NOMO-1 (cell line): ENCODE results near the gene AGGF1.
"Not testable (repeated sequence)": the region's sequence is repeated elsewhere in the genome, so short reads cannot be mapped to it uniquely, and the experiment has no call there.

Source experiments
- DNase-seq, 2 experiments: peaks; one replicate each; lab custom pipeline; 2025; ENCODE audit not compliant: unreplicated experiment in 2 of 2; lab: John Stamatoyannopoulos, UW

The AGGF1 gene

GRCh38 chr5:77022511-77023417 is 7.4 kb upstream of the AGGF1 start:
- peak in 1 of 2 experiments; percentile 23 for DNase-seq

GRCh38 chr5:77024490-77024889 is 5.7 kb upstream of the AGGF1 start:
- DNase-seq = peak; percentile 18 to 42

- DNase-seq = no peak
Observed at GRCh38 chr5:77028631-77029375, 1.4 kb upstream of the AGGF1 start.

DNA sequence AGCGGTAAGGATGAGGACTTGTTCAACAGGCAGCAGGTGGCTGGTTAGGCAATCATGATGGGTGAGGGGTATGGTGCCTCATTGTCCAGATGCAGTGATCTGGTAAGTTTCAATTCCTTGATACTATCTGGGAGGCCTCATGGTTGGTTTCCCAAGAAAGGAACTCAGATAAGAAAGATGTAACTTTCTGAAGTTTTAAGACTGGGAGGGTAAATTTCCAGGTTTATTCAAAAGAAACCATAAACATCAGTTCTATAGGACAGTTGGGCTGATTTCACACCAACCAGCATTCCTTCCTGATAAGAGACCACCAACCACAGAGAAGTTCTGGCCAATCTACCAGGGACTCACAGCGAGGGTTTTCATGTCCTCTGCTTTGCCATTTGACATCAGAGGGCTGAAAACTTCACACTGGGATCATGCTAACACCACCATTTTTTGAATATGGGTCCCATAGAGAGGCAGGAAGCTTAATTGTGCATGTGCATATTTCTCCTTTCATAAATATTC is 773 bp upstream of the AGGF1 start:
- no peak for DNase-seq

GRCh38 chr5:77031891-77032290 is 1.7 kb downstream of the AGGF1 start:
- no peak for DNase-seq

GRCh38 chr5:77032635-77033034 is 2.4 kb downstream of the AGGF1 start:
- DNase-seq = no peak

DNA sequence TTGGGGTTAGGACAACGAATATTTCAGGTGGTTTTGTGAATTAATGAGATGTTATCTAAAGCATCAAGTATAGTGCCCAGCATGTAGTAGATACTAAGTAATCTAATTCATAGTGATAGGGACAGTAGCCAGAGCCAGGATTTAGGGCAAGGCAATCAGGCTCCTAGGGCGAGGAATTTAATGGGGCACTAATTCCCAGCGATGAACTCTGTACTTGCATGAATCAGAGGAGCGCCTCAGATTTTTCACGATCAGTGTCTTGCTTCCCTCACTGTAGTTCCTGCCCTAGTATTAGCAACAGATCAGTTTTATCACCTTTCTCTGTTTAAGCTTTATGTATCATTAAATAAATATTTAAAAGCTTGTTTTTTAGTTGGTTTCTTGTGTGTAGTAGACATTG is 3.1 kb downstream of the AGGF1 start:
- no peak for DNase-seq

DNA sequence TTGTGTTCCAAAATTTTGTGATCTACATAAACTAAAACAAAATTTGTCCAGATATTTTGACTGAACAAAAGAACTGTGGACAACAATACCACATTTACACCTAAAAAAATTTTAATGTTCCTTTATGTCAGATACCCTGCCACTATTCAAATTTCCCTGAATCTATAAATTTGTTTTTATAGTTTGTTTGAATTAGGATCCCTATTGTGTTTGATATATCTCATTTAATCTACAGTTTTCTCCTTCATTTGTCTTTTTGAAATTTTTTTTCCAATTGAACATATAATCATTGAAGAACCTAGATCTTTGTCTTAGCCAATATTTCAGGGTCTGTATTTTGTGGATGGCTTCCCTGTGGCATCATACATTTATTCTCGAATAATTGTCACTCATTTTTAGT is 5.7 kb downstream of the AGGF1 start:
- DNase-seq = no peak

DNA sequence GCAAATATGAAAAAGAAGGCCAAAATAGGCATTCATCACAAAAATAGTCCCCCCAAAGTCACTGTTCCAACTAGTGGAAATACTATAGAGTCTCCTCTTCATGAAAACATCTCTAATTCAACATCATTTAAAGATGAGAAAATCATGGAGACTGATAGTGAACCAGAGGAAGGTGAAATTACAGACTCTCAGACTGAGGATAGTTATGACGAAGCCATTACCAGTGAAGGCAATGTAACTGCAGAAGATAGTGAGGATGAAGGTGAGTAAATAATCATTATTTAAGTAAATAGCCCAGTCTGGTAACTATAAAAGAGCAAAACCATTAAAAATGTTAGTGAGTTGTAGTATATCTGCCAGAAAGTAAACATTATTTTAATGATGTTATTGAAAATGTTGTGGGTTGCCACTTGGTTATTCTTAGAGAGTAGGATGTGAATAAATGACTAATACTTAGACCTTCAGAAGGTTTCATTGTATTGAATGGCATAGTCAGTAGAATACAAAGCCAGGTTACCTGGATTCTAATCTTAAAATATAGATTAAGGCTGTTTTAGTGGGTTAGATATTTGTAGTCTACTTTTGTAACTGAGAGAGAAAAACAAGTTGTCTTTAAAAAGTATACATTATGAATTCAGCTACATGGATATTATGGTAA is 16.3 kb downstream of the AGGF1 start:
- DNase-seq = no peak

- DNase-seq = no peak
Observed at GRCh38 chr5:77064040-77064439, 33.8 kb downstream of the AGGF1 start.

DNA sequence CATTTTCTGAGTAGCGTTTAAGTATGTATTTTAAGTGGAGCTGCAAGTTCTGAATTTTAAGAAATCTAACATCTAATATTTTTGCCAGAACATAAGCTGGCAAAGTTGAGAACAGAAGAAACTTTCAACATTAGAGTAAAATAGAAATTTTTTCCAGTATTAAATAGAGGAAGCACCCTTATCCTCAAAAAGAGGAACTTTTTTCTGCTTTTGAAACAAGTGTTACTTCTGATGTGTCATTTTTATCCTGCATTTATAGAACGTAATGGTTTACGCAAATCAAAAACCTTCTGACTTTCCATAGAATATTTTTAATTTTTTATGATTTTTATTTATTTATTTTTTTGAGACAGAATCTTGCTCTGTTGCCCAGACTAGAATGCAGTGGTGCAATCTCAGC is 35.1 kb downstream of the AGGF1 start:
- peak; percentile 45 to 83 for DNase-seq

GRCh38 chr5:77066184-77066583 is 36.0 kb downstream of the AGGF1 start:
- peak; percentile 67 to 68 for DNase-seq

DNA sequence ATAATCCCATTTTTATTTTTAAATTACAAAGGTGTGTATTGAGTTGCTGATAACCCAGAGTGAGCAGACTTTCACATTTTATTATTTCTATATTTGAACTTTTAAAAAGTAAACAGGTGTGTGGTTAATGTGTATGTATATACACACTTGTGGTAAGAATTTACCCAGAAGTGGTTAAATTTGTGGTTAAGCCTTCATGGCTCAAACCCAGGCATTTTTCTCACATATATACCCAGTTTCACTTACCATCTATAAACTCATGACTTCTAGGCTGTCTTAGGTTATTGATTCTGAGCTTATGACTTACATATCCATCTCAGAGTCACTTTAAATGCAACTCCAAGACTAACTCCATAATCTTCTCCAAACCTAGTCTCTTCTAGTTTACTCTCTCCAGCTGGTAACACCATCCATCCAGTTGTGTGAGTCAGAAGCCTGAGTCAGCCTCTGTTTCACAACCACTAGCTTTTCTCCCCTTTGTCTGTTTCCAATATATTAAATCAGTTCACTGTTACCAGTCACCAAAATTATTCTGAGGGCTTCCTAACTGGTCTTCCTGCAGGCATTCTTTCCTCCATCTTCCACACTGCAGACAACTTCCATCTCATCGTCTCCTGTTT is 36.7 kb downstream of the AGGF1 start:
- DNase-seq = peak; percentile 11 to 60

DNA sequence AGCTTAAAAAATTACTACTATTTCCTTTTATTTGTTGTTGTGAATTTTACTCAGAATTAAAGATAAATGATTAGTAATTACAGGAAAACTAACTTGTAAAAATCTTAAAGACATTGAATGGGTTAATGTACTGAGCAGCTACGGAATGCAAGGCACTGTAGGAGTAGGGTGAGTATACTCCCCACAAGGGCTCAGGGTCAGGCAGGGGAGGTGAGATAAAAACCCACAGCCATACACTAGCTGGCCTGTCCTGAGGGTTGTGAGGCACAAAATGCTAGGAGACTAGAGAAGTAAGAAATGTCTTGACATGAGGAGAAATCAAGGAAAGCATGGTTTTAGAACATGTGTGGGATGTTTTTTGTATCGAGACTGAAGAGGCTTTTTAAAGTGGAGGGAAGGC is 43.5 kb downstream of the AGGF1 start:
- no peak for DNase-seq

GRCh38 chr5:77074745-77075144 is 44.5 kb downstream of the AGGF1 start:
- no peak for DNase-seq

GRCh38 chr5:77076961-77077828 is 47.0 kb downstream of the AGGF1 start:
- DNase-seq = peak; percentile 3 to 6

- no peak for DNase-seq
Observed at GRCh38 chr5:77077829-77078176, 47.6 kb downstream of the AGGF1 start.

GRCh38 chr5:77080479-77080878 is 50.3 kb downstream of the AGGF1 start:
- DNase-seq = not testable (repeated sequence)

DNA sequence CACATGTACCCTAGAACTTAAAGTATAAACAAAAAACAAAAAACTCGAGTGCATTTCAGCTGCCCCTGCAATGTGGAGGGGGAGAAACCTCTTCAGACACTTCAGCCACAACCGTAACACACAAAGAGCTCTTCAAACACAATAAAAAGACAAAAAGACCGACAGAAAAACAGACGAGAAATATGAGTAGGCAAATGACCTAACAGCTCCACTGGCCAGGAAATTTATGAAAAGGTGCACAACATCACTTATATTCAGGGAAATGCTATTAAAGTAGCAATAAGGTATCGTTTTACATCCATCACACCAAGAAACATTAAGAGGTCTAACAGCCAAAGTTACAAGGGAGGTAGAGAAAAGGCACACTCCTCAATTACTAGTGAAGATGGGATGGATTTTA is 50.7 kb downstream of the AGGF1 start:
- DNase-seq = no peak

DNA sequence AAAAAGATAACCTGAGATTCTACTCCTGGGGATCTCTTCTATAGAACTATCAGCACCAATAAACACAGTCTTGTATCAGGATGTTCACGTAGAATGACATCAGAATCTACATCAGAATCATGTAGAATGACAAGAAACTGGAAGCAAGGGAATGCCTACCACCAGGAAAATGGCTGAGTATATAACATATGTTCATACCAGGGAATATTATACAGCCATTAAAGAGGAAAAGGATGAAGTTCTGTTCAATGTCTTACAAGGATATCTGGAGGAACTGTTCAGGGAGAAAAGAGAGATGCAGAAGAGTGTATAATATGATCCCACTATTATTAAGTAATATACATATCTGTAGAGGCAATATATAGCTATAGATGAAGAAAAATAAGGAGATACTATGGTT is 52.1 kb downstream of the AGGF1 start:
- no peak for DNase-seq
